NCI-H82 (cell line): ENCODE measurements around the gene RNF157.
A peak's percentile ranks its signal among the peaks of the same experiment; 100 is the strongest.

Experiments
- DNase-seq: peaks from one replicate; lab custom pipeline; 2025; lab: John Stamatoyannopoulos, UW

The RNF157 gene

DNA sequence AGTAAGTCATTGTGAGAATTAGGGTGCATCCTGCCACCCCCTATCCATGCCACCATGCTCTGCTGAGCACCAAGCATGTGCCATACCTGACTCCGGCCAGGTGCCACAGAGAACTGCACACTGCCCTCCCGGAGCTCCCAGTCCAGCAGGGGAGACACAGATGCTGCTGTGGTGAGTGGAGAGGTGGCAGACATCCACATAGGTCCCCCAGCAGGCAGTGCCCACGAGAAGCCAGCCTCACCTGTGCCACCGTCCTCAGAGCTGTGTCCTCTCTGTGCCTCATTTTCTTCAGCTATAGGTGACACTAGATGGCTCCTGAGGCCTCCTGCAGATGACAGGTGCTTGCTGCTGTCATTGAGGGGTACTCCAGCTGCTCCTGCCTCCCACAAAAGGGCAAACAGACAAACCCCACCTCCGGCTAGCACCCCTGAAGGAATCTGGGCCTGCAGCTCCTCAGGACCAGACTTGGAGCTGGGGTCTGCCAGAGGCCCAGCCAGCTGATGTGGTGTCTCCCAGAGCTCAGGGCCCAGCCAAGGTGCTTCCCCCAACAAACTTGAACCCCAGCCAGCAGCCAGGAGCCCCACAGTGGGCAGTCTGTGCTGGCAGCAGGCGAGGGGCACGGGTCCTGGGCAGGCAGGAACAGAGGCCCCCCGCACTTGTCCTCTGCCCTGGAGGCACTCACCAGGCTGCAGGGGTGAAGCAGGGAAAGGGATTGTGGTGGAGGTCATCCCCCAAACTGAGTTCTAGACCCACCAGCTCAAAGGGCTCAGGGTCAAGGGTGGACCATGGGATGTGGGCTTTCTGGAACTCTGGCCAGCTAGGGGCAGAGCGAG lies 116.3 kb downstream of the RNF157 start:
- no peak for DNase-seq

DNA sequence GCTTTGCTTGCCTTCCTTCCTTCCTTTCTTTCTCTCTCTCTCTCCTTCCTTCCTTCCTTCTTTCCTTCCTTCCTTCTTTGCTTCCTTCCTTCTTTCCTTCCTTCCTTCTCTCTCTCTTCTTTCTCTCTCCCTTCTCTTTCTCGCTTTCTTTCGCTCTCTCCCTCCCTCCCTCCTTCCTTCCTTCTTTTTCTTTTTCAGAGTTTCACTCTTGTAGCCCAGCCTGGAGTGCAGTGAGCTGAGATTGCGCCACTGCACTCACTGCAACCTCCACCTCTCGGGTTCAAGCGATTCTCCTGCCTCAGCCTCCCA lies 117.1 kb downstream of the RNF157 start:
- DNase-seq = no peak

DNA sequence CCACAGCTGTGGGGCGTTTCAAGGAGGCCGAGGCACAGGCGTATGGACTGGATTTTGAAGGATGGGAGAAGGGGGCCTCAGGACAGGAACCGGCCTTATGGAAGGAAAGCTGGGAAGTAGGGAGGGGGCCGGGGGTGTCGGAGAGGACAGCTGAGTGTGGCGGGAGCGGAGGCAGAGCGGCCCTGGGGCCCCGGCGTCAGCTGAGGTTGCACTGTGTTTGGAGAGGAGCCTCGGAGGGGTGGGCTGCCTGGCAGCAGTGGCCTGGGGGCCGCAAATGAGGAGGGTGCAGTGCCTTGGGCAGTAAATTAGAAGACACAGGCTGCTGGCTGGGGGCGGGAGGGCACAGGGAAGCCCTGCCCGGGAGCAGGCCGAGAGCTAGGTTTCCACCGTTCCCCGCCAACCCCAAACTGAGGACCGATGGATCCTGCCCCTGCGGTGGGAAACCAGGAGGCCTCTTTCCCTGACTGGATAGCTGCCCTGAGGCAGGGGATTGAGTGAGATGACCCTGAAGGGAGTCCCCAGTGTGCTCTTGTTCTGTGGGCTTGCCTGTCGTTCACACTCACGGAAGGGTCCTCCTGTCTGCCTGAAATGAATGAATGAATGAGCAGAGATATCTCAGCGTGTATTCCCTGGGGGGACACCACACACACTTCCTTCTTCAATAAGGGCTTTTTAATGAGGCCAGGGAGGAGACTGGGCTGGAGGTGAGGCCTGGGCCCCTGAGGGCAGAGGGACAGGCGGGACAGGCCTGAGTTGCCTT lies 117.7 kb downstream of the RNF157 start:
- DNase-seq = no peak

DNA sequence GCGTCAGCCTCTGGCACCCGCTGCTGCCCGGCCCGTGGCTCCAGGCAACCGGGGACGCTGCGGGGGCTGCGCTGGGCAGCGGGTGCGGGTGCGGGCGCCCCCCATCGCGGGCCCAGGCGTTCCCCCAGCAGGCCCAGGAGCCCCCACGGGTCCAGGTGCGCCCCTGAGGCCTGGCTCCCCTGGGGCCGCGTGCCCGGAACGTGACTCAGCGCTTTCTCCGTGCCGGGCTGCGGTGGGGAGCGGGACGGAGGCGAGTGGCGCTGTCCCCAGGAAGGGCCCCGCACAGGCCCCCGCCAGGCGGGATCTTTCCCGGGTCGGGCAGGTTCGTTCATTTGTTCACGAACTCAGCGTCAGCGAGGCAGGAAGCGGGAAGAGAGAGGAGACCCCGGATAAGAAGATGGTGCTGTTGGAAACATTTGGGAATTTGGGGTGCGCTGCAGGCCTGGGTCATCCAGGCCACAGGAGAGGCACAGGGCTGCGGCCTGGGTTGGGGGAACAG lies 118.3 kb downstream of the RNF157 start:
- DNase-seq = no peak

DNA sequence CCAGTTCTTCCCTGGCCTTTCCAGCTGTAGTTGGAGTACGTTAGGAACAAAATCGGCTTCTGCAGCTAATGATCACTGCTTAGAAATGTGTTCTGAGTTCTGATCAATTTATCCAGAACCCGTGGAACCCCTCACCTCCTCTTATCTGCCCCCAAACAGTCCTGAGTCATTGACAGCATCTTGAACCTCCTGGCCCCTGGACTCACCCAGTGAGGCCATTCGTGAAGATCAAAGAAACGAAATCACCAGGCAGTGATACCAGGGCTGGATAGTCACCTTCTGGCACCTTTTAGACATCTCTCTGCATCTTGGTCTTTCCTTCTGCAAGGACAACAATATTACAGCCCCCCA lies 119.7 kb downstream of the RNF157 start:
- no peak for DNase-seq

DNA sequence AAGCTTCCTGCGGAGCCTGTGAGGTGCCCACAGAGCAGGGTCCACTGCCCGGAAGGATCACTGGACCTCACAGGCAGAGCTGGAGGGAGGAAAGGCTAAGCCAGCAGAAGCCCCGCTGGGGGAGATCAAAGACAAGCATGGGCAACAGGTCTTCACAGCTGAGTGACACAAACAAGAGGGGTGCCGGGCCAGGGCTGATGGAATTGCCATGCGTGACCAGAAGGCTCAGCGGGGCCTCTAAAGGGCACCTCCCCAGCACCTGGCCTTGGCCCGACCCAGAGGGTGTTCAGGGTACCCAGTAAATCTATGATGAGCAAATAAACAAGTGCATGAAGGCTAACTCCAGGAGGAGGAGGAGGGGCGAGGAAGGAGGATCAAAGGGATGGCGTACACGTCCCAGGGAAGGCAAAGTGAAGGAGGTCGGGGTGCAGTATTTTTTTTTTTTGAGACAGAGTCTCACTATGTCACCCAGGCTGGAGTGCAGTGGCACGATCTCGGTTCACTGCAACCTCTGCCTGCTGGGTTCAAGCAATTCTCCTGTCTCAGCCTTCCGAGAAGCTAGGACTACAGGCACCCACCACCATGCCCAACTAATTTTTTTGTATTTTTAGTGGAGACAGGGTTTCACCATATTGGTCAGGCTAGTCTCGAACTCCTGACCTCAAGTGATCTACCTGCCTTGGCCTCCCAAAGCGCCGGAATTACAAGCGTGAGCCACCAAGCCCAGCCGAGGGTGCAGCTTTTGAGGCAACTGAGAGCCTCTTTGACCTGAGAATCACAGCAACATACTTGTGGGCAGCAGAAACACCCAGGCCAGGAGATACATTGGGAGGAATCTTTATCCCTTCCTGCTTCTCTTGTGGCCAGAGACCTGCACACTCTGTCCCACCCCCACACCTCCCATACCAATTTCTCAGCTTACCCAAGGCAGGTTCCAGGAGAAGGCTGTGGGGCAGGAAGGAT lies 120.6 kb downstream of the RNF157 start:
- DNase-seq = no peak

DNA sequence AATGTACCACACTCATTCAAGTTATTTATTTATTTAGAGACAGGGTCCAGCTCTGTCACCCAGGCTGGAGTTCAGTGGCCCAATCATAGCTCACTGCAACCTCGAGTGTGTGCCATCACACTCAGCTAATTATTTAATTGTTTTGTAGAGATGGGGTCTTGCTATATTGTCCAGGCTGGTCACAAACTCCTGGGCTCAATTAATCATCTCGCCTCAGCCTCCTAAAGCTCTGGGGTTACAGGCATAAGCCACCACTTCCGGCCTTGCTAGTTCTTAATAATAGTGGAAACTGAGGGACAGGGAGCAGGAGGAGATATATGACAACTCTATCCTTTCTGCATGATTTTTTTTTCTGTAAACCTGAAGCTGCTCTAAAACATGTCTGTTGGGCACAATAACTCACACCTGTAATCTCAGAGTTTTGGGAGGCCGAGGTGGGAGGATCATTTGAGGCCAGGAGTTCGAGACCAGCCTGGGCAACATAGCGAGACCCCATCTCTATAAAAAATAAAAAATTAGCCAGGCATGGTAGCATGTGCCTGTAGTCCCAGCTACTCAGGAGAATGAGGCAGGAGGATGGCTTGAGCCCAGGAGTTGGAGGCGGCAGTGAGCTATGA lies 125.0 kb downstream of the RNF157 start:
- DNase-seq = no peak

DNA sequence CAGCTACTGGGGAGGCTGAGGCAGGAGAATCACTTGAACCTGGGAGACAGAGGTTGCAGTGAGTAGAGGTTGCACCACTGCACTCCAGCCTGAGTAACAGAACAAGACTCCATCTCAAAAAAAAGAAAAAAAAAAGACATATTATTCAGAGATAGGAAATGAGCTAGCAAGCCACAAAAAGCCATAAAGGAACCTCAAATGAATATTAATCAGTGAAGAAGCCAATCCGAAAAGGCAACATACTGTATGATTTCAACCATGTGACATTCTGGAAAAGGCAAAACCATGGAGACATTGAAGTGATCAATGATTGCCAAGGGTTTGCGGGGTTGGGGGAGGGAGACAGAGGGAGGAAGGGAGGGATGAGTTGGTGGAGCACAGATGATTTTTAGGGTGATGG lies 128.3 kb downstream of the RNF157 start:
- no peak for DNase-seq

DNA sequence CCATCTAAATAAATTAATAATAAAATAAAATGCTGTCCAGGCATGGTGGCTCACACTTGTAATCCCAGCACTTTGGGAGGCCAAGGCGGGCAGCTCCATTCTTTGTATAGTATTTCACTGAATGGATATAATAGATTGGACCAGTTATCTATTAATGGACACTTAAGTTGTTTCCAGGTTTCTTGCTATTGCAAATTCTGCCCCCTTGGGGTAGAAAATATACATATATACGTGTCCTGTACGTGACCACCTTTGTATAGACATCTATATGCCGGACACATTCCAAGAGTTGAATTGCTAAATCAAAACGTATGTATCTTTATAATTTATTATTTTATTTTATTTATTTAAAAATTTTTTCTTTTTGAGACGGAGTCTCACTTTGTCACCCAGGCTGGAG lies 132.8 kb downstream of the RNF157 start:
- peak; percentile 54 for DNase-seq

DNA sequence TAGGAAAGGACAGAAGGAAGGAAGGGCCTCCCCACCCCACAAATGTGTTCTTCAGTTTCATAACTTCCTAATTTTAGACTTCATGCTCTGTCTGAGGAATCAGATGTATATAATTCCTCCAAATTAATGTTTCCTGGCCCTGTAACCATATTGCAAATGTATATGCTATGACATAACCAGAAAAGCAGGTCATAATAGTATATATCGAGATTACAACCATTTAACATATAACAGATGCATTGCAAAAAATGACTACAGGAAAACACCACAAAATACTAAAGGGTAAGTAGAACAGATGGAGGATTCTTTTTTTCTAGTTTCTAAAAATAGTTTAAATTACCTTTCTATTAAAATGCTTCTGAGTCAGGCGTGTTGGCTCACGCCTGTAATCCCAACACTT lies 133.6 kb downstream of the RNF157 start:
- no peak for DNase-seq

DNA sequence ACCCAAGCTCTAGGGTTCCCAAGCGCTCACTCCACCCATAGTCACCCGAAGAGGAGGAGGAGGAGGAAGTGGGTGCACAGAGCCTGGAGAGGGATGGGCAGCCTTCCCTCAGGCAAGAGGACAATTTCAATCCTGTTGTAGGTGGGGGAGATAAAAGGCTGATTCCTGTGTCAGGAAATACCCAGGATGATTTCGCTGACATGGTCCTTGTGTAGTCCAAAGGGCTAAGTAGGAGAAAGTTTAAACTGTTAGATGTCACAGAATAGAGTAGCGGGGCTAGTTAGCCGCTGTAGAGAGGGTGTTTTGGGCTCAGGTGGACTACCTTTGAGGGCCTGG lies 135.4 kb downstream of the RNF157 start:
- no peak for DNase-seq

DNA sequence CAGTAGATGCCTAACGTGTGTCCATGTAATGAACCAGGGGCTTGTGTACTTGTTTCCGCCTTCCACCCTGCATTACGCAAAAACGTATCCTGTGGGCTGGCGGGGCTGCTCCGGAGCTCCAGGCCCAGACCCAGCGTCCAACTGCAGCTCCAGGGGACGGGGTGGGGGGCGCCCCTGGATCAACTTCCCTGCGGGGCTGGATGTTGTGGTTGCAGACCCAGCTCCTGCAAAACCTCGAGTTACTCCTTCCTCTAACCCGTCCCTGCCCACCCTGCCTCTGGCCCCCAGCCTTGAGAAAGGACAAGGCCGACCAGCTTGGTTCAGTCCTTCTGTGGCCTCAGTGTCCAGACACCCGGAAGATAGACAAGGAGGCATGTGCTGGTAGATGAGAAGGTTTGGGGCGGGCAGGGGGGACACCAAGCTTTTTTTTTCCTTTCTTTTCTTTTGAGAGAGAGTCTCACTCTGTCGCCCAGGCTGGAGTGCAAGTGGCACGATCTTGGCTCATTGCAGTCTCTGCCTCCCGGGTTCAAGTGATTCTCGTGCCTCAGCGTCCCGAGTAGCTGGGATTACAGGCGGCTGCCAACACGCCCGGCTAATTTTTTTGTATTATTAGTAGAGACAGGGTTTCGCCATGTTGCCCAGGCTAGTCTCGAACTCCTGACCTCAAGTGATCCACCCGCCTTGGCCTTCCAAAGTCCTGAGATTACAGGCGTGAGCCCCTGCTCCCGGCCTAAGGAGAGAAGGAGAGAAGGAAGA lies 136.0 kb downstream of the RNF157 start:
- DNase-seq = no peak

DNA sequence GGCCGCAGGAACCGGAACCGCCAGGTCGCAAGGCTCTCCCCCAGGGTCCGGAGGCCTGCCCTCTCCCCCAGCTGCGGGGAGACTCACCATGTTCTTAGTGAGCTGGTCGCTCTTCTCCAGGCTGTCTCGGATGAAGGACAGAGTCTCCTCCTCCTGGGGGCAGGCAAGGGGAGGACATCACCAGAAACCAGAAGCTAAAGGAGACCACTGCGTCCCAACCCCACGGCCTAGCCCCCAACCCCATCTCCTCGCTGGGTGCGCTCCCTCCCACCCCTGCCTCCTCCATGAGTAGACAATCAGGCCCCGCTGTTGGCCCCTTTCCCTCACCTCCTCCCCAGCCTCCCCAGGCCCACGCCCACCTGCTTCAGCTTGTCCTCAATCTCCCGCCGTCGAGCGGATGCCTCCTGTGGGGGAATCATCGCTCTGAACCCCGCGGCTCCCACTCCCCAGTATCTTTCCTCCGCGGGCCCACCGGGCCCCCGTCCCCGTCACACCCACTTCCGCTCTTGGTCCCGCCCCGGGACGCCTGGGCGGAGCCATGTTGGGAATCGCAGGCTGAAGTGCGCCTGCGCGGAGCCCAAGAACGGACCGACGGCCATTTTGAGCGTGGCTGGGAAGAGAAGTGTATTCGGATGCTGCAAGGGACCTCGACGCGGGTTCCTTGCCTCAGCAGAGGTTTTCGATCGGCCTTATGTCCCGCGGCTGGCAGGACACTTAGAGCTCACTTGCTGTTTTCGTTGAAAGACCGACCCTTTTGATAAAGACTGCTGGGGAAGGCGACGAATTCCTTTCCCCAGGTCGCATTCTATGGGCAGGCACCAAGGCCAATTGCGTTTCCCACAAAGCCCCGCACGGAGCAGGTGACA lies 136.8 kb downstream of the RNF157 start, which contains the start of gene EXOC7:
Gene EXOC7 (minus strand): TSS at position 514 of the 866 bp plus-strand sequence. CDS start 95 bp downstream, at position 419.
- DNase-seq = peak; percentile 97

DNA sequence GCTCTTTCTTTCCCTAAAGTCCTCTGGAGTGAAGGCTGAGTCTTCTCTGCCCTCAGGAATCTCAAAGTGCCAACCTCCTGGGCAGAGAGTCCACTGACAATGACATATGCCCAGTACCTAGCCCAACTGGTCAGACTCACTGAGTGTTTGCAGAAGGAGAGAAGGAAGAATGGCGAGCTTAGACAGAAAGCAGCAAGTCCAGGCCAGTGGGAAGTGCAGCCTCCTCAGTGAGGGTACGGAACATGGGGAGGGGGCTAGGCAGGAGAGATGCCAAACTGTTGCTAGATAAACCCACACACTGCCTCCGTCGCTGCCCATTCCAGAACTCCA lies 137.4 kb downstream of the RNF157 start:
- no peak for DNase-seq

DNA sequence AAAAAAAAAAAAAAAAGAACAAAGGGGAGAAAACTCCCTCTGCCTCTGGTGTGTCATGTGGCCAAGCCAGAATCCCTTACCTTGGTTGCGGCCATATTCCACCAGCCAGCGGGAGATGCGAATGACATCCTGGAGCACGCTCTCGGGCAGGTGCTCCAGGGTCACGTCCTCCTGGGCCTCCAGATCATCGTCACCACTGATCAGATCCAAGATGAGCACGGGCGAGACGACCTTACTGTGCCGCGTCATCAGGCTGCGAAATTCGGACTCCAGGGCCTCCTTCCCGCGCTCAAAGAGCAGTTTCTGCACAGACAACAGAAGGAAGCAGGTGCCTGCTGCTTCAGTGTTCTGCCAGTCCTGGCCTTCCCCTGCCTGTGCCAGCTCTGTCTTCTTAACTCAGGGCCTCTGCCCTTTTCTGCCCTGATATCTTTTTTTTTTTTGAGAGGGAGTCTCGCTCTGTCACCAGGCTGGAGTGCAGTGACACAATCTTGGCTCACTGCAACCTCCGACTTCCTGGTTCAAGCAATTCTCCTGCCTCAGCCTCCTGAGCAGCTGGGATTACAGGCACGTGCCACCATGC lies 142.5 kb downstream of the RNF157 start:
- DNase-seq = no peak

DNA sequence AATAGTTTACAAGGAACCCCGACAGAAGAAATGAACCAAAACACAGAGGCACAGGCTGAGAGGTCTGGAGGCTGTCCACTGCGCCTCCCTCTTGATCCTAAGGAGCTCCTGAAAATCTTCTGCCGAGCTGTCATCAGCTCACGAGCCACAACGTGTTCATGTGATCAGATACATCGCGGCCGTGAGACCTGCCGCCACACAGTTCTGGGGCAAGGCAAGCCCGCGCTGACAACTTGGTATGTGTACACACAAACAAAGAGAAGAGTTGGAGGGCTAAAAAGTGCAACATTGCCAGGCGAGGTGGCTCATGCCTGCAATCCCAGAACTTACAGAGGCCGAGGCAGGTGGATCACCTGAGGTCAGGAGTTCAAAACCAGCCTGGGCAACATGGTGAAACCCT lies 144.3 kb downstream of the RNF157 start:
- DNase-seq = no peak

DNA sequence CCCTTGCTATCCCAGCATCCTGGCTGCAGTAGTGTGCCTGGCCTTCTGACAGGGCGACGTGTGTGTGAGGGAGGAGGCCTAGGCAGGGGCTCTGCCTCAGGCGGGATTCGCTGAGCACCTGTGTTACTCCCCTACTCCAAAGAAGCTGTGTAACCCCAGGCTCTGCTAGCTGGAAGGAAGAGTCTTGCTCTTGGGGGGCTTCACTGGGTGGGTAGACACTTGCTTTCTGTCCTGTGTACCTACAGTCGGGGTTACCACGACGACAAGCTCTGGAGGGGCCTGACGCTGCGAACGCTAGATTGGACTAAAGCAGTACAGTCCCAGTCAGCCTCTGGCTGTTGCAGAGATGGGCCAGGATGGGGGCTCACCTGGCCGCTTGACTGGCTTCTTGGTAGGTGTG lies 146.2 kb downstream of the RNF157 start:
- DNase-seq = no peak

DNA sequence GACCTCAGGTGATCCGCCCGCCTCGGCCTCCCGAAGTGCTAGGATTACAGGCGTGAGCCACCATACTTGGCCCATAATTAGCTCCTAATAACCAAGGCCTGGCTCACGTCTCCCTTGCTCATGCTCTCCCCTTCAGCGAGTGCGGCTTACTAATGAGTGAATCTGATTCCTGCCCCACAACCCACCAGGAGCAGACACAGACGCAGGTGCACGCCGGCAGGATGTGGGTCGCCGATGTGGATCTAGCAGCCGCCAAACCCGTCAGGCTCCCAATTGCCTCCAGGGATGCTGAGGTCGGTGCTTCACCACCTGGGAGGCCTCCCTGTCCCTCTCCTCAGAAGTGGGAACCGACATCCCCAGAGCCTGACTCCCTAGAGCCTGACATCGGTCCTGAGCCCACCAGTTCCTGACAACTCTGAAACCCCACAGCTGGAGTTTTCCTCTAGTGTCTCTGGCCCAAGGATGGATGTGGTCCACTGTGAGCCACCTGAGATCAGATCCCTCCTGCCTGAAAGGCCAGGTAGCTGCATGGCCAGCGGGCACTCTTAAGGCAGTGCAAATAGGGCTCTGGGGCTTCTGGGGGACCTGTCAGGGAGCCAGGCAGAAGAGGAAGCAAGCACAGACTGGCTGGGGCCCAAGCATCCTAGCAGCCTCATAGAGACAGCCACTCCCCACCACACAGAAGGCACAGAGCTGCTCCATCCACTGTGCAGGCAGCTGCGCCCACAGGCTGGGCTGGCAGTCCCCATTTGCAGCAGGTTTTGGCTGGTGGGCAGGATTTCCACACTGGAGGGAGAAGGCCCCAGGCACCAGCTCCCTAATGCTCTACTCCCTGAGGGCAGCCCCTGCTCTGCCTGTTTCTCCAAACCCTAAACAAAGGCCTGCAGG lies 147.5 kb downstream of the RNF157 start:
- no peak for DNase-seq
